Measurements from ENCODE around the gene ATP12A. TPM values are rescaled to one million over a fixed set of nuclear protein-coding genes. Genes with fewer than 3 reads are reported as not detected.

ATP12A gene
- total RNA-seq, 4 donors from 2014 or later, result not detected

GRCh38 chr13:24694907-24695306 lies 14.7 kb downstream of the ATP12A start:
- no peak for DNase-seq (ENCODE audit: extremely low spot score)
- no peak overlapping the region for H3K4me3 ChIP-seq
- intact Hi-C loops (cut with DNase I), result no loop called here
- H3K36me3 ChIP-seq, result no peaks in the 10 kb centered on the region
- H3K9me3 ChIP-seq, result no peaks in the 10 kb centered on the region
- peaks cover 0 to 22% (median 0%) of the 10 kb centered on the region in 4 donors for H3K27me3 ChIP-seq
- H3K4me1 ChIP-seq, result no peaks in the 10 kb centered on the region
- H3K27ac ChIP-seq (replicated peaks in 1 of 4), result no peak overlapping the region
- TF ChIP-seq POLR2A (IDR thresholded peaks at IDR 0.05; ENCODE audit: low read depth) (no peak), CTCF (IDR thresholded peaks at IDR 0.05) (no peak), POLR2AphosphoS5 (IDR thresholded peaks at IDR 0.05) (no peak), EP300 (IDR thresholded peaks at IDR 0.05) (no peak)
- 75% methylated on average over 11 of the region's 12 CpGs for WGBS

- intact Hi-C loops (cut with DNase I), result no loop called here
- no peak overlapping the region for H3K27ac ChIP-seq (replicated peaks in 1 of 4)
- no peak for TF ChIP-seq POLR2AphosphoS5 (IDR thresholded peaks at IDR 0.05)
- no peak for DNase-seq (ENCODE audit: extremely low spot score)
- H3K36me3 ChIP-seq, result no peaks in the 10 kb centered on the region
- WGBS, result 91% methylated on average over 12 of the region's 12 CpGs
- H3K27me3 ChIP-seq, result peaks cover 0 to 8% (median 0%) of the 10 kb centered on the region in 4 donors
- no peaks in the 10 kb centered on the region for H3K9me3 ChIP-seq
- no peak overlapping the region for H3K4me3 ChIP-seq
- H3K4me1 ChIP-seq, result no peaks in the 10 kb centered on the region
These were observed 18.5 kb downstream of the ATP12A start for GRCh38 chr13:24698686-24699085.

- Histone ChIP-seq H3K4me3 (no peak overlapping the region), H3K36me3 (no peaks in the 10 kb centered on the region), H3K27ac (replicated peaks in 1 of 4) (no peak overlapping the region), H3K27me3 (peaks cover 0 to 5% (median 0%) of the 10 kb centered on the region in 4 donors), H3K4me1 (no peaks in the 10 kb centered on the region), H3K9me3 (no peaks in the 10 kb centered on the region)
- DNase-seq (ENCODE audit: extremely low spot score), result no peak
- TF ChIP-seq POLR2AphosphoS5 (IDR thresholded peaks at IDR 0.05) (no peak), CTCF (IDR thresholded peaks at IDR 0.05) (no peak), POLR2A (IDR thresholded peaks at IDR 0.05; ENCODE audit: low read depth) (no peak), EP300 (IDR thresholded peaks at IDR 0.05) (no peak)
- WGBS, result 84% methylated on average over 5 of the region's 5 CpGs
- intact Hi-C loops (cut with DNase I), result no loop called here
These were observed 19.3 kb downstream of the ATP12A start for GRCh38 chr13:24699541-24699940.

- 83% methylated on average over 8 of the region's 8 CpGs for WGBS
- intact Hi-C loops (cut with DNase I), result no loop called here
These were observed 20.3 kb downstream of the ATP12A start for GRCh38 chr13:24700539-24700938.

GRCh38 chr13:24706886-24707585 lies 26.8 kb downstream of the ATP12A start:
- H3K36me3 ChIP-seq, result no peaks in the 10 kb centered on the region
- no peak for DNase-seq (ENCODE audit: extremely low spot score)
- H3K27me3 ChIP-seq, result no peaks in the 10 kb centered on the region
- H3K4me1 ChIP-seq, result no peaks in the 10 kb centered on the region
- TF ChIP-seq CTCF (IDR thresholded peaks at IDR 0.05) (no peak), POLR2A (IDR thresholded peaks at IDR 0.05; ENCODE audit: low read depth) (no peak), POLR2AphosphoS5 (IDR thresholded peaks at IDR 0.05) (no peak)
- WGBS, result 86% methylated on average over 13 of the region's 14 CpGs
- H3K4me3 ChIP-seq, result no peak overlapping the region
- intact Hi-C loops (cut with DNase I), result no loop called here
- no peaks in the 10 kb centered on the region for H3K9me3 ChIP-seq
- no peak overlapping the region for H3K27ac ChIP-seq (replicated peaks in 1 of 4)

More at GRCh38 chr13:24700539-24700938, 20.3 kb downstream of the ATP12A start:
- Histone ChIP-seq H3K27me3 (peaks cover 0 to 5% (median 0%) of the 10 kb centered on the region in 4 donors), H3K4me3 (no peak overlapping the region), H3K4me1 (no peaks in the 10 kb centered on the region), H3K36me3 (no peaks in the 10 kb centered on the region), H3K9me3 (no peaks in the 10 kb centered on the region), H3K27ac (replicated peaks in 1 of 4) (no peak overlapping the region)
- DNase-seq (ENCODE audit: extremely low spot score), result no peak
- TF ChIP-seq CTCF (IDR thresholded peaks at IDR 0.05), result no peak
- TF ChIP-seq EP300 (IDR thresholded peaks at IDR 0.05), result no peak
- no peak for TF ChIP-seq POLR2AphosphoS5 (IDR thresholded peaks at IDR 0.05)
- no peak for TF ChIP-seq POLR2A (IDR thresholded peaks at IDR 0.05; ENCODE audit: low read depth)
